GM19395 (cell line): ENCODE results near the gene DET1.
A peak's percentile ranks its signal among the peaks of the same experiment; 100 is the strongest.
"Not testable (repeated sequence)": the region's sequence is repeated elsewhere in the genome, so short reads cannot be mapped to it uniquely, and the experiment has no call there.

Experiments
- ATAC-seq: cut with Tn5 transposase; IDR thresholded peaks from one replicate; pipeline ENCODE4 v1.9.1; 2021; ENCODE audit warnings: mild to moderate bottlenecking, moderate library complexity; ENCODE audit not compliant: unreplicated experiment

The DET1 gene

DNA sequence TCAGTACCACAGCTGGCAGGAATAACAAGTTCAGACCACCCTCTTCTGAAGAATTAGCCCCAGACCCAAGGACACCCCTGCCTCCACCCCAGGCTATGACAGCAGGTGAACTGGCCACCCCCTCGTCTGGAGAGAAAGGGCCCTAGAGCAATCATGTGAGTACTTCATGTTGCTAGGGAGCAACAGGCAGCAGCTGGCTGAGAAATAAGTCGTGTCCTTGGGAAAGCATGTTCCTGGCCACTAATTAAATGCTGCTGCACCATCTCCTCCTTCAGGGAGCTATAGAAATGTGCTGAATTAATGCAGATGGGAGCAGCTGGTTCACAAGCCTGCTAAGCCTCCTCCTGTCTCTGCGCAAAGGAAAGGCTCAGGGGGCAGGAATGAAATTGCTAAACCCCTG, 47.5 kb downstream of the DET1 start:
- ATAC-seq: no peak

DNA sequence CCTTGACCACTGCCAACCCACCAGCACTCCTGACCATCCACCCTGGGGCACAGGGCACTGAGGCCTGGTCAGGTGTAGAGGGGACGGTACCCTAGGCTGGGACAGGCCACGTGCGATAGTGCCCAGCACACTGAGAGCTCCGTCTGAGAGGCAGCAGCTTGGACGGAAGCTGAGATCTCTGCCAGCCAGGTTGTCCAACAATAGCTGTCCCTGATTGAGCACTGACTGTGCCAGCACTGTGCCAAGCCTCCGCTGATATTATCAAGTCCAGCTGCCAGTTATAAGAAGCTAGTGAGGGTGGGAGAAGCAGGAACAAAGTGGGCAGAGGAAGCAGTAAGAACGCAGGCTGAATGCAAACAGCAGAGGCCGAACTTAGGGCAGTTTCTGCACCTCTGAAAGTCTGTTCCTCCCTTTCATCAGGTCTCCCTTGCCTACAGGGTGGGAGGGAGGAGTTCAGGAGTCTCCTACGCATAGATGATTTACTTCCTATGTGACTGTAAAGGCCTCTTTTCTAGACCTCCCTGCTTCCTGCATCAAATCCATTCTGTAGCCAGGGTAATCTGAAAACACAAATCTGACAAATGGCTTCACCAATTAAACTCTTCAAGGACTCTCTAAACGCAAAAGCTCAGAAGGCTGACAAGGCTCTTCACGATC, 49.2 kb downstream of the DET1 start:
- no peak for ATAC-seq

DNA sequence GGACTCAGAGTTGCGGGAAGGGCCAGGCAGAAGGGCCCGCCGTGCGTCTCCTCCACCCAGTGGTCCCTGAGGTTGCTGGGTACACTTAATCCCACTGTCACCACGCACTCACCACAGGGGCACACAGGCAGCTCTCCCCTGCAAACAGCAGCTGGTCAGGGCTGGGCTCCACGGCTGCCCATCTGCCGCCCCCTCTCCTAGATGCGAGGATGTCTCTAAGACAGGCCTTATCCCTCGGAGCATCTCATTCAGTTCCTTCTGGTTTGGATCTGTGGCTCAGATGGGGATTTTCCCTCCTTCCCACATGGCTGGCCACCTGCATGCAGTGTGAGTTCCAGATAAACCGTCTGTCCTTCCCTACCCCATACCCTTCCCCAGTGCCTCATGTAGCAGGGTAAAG, 52.6 kb downstream of the DET1 start:
- no peak for ATAC-seq

DNA sequence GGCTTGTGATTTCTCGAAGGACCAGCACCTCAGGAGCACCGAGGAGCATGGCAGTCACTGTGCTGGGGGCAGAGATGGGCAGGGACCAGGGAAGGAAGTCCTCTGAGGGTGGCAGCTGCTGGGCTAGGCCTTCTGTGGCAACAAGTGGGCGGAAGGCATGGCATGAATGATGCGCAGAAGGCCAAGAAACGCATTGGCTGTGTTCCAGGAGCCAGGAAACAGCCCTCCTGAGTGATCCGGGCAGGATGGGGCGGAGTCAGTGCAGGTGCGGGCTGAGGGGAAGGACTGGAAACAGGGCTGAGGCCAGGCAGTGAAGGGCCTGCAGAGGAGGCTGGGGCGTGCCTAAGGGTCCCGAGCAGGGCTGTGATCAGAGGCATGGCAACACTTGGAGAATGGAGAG, 55.3 kb downstream of the DET1 start:
- ATAC-seq: no peak

DNA sequence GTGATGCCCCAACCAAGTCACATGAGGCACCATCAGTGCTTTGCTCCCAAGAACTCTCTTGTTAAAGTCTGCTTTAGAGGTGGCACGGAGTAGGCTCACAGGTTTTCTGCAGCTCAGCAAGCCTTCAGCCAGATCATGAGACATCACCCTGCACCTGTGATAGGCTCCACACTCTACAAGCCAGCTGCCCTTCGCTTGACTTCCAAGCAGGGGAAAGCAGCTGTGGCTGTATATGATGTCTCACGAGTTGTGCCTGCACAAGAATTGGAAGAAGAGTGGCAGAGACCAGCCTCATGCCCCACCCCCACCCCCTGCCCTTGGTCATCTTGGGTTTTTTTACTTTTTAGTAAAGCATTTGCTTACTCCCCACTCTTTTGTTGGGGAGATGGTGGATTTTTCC, 56.4 kb downstream of the DET1 start:
- ATAC-seq: no peak

DNA sequence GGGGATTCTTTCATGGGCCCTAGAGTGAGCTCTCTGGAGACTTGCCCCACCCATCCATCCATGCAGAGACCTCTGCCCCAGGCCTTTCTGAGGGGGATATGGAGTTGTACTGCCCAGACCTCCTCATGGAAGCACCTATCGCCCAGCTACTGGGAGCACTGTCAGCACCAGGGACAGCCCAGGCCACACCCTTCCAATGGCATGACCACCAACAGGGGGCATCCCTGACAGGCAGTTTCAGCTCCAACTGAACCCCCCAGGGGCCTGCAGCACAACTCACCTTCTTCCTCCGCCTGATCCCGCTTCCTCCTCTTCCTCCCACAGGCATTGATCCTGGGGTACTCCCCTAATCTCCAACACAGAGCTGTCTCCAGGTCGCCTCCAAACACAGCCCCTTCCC, 57.2 kb downstream of the DET1 start:
- no peak for ATAC-seq

DNA sequence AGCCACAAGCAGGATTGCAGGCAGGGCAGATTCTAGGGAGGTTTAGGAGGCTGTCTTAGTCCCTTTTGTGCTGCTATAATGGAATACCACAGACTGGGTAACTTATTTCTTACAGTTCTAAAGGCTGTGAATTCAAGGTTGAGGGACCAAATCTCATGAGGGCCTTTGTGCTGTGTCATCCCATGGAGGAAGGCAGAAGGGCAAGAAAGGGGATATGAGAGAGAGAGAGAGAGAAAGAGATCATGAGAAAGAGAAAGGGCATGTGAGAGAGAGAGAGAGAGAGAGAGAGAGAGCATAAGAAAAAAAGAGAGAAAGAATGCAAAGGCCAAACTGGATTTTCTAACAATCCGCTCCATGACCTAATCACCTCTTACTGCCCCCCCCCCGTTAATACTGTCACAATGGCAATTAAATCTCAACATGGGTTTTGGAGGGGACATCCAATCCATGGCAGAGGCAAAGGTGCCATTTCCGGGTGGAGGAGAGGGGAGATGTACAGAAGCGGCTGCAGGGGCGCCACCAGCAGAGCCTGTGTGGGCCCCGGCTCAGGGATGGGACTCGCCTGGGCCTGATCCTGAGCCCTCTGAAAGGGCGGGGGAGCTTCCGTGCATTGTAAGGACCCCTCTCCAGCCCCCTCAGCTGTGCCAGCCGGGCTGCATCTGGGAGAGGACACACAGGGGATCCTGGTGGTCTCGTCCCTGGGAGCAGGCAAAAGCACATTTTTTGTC, 58.5 kb downstream of the DET1 start:
- no peak for ATAC-seq

DNA sequence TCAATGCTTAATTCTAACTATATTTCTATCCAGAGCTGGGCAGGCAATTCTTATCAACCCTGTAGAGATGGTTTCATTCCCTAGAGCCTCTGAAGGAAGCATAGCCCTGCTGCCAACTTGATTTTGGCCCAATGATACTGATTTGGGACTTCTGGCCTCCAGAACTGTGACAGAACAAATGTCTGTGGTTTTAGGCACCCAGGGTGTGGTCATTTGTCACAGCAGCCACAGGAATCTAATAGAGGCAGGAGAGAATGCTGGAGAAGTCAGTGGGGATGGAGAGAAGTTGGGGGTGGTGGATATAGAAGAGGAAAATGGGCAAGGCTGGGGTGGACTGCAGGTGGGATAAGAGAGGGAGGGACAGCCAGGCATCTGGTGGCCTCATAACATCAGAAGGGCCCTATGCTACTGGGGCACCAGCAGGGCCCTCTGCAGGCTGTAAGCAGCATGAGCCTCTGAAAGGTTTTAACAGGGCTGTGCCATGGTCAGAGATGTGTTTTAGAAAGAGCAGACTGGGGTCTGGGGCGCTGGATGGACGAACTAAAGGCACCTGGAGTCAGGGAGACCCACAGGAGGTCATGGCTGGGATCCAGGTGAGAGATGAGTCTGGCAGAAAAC, 59.2 kb downstream of the DET1 start:
- no peak for ATAC-seq

DNA sequence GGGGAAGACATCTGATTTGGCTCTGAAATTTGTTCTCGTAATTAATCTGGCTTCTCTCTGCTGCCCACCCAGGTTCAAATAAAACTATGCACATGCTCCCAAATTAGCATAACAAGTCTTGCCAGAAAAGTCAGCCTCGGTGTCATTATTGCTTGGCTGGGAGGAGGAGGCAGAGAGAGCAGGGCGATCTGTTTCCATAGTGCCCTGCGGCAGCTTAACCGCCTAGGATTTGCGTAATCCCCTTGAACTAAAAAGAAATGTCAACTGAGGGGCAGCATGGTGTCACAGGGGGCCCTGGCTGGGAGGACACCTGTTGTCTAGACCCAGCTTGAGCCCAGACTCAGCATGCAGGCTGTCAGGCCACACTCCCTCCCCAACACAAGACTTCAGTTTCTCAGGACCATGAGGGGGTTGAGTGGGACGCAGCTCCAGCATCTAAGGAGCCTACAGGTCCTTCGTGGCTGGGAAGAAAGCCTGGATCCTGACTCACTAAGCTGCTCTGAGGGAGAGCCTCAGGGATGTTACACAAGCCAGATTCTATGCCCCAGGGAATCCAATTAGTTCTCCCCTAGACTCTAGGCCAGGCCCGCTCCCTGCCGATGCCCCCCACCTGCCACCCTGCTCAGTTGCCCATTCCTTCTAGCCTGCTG, 61.7 kb downstream of the DET1 start:
- no peak for ATAC-seq

DNA sequence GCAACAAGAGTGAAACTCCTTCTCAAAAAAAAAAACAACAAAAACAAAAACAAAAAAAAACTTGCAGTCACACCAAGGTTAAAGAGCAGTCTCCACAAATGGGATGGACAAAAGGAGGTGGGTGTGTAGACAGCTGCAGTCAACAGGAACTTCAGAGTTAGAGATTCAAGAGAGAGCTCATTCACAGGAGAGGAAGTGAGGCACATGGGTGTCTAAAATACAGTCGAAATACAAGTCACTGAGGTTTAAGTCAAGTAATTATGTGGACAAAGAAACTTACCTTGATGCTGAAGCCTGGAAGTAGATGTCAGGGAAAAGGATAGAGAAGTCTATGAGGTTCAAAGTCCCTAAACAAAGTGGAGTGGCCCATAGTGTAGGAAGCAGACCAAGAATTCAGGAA, 64.2 kb downstream of the DET1 start:
- no peak for ATAC-seq

DNA sequence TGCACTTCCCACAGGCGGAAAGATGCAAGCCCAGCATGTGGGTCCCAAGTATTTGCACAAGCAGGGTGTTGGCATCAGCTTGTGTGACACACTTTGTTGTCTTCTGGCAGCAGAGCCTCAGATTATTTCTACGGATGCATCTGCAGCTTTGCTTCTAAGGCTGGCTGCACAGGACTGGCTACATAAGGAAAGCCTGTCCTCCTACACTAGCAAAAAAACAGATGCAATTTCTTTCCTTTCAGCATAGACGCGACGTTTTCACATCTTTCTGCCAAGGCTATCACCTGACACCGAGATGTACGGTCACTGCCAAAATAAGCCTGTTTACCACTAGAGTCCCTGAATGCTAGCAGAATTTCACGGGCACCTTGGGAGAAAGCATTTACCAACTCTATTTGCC, 65.5 kb downstream of the DET1 start:
- ATAC-seq: no peak

DNA sequence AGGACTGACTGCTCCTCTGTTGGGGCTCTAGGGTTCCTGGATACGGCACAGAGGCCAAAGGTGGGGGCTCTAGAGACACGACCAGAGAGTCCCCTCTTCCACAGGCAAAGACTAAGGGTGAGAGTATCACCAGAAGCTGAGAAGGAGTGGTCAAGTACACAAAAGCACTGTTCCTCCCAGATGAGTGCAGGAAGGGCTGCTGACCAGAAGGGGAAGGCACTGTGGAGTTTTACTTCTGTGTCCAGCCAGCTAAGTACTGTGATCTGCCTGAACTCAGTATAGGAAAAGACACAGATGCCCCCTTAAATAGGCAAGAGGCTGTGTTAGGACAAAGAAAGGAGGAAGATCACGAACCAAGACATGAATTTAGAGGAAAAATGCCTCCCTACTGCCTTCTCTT, 67.3 kb downstream of the DET1 start:
- no peak for ATAC-seq

DNA sequence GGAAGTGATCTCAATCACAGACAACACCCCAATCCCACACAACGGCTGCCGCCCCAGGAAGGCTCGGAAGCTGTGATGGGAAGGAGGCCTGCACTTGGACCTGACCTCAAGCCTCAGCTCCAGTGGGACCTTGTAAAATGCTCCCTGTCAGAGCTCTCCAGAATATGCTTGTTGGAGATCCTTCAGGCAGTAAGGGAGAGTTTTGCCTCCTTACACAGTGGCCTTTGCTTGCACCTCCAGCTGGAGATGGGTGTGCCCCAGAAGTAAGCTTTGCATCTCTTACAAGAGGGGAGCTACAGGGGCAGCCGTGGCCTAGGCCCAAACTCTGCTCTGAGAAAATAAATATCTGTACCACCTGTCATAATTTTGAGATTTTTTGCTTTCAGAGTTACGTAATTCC, 68.6 kb downstream of the DET1 start:
- no peak for ATAC-seq

DNA sequence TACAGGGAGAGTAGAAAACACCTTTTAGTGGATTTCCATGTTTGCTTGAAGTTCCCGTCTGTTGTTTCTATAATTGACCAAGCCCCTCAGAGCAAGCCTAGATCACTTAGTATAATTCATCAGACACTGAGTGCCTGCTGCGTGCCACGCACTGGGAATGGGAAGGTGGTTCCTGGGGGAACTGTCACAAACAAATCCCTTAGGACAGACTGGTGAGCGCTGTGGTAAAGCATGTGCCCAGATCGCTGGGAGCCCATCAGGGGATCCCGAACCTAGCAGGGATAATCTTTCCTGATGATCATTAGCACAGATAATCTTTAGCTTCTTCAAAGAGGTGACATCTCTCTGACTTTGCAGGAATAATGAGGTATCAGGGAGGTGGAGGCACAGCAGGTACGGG, 69.4 kb downstream of the DET1 start:
- ATAC-seq: no peak

DNA sequence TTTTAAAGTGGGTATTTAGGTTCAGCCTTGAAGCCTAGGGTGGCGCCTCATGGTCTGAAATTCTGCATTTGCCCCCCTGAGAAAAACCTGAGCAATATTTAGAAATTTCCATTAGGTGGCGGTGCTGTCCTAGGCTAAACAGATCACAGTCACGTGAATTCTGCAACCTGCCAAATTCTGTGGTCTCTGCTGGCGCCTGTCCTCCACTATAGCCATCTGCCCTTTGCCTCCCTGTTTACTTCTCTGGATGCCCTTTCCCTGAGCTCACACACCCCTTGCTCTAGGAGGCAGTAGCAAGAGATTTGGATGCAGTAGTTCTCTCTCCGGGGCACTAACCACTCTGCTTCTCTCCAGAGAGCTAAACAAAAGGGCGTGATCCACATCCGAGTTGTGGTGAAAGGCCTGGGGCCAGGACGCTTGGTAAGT, 69.8 kb downstream of the DET1 start:
- ATAC-seq: peak; percentile 50

DNA sequence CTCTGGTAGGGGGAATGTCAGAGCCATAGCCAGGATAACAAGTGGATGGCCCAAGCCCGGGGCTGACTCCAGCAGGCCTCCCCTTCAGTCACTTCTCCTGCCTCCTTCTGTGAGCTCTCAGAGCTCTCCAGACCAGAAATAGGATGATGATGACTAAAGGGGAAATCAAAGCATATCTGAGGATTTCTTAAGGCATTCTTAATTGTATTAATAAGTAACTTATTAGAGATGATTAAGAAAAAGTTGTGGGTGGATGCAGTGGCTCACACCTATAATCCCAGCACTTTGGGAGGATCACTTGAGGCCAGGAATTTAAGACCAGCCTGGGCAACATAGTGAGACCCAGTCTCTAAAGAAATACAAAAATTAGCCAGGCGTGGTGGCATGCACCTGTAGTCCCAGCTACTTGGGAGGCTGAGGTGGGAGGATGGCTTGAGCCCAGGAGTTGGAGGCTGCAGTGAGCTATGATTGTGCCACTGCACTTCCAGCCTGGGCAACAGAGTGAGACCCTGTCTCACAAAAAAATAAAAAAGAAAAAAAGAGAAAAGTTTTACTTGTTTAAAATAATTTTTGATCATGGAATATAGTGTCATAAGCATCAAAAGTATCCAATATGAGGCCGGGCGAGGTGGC, 72.7 kb downstream of the DET1 start:
- not testable (repeated sequence) for ATAC-seq

DNA sequence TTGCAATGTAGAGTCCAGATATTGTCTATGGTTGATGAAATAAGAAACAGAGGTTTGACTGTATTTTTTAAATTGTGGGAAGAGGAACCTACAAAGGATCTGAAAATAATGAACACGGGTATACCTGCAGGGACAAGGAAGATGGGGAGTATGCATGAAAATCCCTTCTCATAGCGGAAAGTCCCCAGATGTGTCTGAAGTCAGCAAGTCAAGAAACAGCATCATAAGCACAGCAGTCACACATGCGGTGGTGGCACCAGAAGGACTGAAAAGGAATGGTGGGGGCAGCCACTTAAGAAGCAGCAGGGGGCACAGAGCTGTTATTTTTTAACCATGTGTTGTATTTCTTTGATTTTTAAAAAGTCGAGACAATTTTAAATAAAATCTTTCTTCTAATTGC, 74.3 kb downstream of the DET1 start:
- ATAC-seq: no peak

DNA sequence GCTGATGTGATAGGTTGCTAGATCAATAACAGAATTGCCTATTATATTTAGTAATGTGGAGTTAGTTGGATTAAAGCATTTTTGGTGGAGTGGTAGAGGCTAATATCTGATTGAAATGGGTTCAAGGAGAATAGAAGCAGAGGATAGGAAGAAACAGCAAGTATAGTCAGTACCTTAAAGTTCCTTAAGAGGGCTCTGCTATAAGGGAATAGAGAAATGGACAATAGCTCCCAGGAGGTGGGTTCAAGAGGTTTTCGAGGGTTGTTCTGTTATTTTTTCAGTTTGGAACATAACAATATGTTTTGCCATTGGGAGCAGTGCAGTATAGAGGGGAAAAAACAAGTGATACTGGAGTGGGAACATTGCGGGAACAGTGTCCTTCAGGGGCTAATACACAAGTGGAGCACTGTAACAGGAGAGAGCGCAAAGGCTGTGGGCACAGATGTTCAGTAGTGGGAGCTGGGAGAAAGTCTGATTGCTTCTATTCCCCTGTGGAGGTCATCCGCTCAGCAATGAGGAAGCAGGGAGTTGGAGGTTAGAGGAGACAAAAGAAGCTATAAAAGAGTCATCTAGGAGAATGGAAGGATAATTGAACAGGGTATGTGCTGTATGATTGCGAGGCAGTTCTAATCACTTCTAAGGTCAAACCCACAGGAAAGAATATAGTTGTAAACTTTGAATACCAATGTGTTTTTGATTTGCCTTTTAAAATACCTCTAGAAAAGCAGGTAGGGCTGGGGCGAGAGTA, 75.7 kb downstream of the DET1 start:
- ATAC-seq: no peak

DNA sequence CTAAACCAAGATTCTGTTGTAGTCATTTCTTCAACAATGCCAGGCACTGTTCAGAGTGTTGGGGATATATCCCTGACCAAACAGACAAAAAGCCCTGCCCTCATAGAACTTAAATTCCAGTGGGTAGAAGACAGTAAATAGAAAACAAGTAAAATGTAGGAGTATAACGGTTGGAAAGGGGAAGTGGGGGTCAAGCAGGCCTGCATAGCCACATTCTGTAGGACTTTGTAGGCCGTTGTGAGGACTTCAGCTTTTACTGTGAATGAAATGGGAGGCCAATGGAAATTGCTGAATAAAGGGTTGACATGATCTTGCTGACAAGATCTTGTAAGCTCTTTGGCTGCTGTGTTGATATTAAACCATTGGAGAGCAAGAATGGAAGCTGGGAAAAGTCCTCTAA, 77.2 kb downstream of the DET1 start:
- ATAC-seq: no peak

DNA sequence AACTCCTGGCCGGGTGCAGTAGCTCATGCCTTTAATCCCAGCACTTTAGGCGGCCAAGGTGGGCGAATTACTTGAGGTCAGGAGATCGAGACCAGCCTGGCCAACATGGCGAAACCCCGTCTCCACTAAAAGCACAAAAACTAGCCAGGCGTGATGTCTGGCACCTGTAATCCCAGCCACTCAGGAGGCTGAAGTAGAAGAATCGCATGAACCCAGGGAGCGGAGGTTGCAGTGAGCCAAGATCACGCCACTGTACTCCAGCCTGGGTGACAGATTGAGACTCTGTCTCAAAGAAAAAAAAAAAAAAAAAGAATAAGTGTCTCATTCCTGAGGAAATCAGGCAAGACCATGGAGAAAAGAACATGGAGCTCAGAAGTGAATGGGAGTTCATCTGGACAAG, 77.8 kb downstream of the DET1 start:
- ATAC-seq: not testable (repeated sequence)
